Liver (tissue), 3 donors: ENCODE data around the gene WWC2.

Experiments used
- FOXA1 ChIP-seq: IDR thresholded peaks from 2 replicates; pipeline ENCODE4 v1.6.1; 2016; ENCODE audit warnings: antibody characterized with exemption
- MAX ChIP-seq: IDR thresholded peaks from 2 replicates; pipeline ENCODE4 v1.6.1; 2016; ENCODE audit warnings: antibody characterized with exemption
- TAF1 ChIP-seq: conservative IDR thresholded peaks from 2 replicates; pipeline ENCODE4 v1.6.1; 2016; ENCODE audit warnings: antibody characterized with exemption, mild to moderate bottlenecking
- YY1 ChIP-seq: IDR thresholded peaks from 2 replicates; pipeline ENCODE4 v1.6.1; 2016; ENCODE audit warnings: antibody characterized with exemption, mild to moderate bottlenecking
- TF ChIP-seq, protein P1 (sequence below): fragments of 150-350 bp; IDR thresholded peaks from 2 replicates; pipeline ENCODE4 v1.5.1; 2017; ENCODE audit warnings: improper control_type of control experiment, low read depth, low read length; ENCODE audit not compliant: missing input control
- TF ChIP-seq, protein P2 (sequence below): IDR thresholded peaks from 2 replicates; pipeline ENCODE4 v1.6.1; 2016; ENCODE audit warnings: antibody characterized with exemption
- donor health status: healthy.
- donor health status: healthy.

- TF ChIP-seq, protein P1, sequence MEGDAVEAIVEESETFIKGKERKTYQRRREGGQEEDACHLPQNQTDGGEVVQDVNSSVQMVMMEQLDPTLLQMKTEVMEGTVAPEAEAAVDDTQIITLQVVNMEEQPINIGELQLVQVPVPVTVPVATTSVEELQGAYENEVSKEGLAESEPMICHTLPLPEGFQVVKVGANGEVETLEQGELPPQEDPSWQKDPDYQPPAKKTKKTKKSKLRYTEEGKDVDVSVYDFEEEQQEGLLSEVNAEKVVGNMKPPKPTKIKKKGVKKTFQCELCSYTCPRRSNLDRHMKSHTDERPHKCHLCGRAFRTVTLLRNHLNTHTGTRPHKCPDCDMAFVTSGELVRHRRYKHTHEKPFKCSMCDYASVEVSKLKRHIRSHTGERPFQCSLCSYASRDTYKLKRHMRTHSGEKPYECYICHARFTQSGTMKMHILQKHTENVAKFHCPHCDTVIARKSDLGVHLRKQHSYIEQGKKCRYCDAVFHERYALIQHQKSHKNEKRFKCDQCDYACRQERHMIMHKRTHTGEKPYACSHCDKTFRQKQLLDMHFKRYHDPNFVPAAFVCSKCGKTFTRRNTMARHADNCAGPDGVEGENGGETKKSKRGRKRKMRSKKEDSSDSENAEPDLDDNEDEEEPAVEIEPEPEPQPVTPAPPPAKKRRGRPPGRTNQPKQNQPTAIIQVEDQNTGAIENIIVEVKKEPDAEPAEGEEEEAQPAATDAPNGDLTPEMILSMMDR: no peak
- TF ChIP-seq MAX (no peak), TAF1 (no peak), FOXA1 (no peak), YY1 (no peak)
- TF ChIP-seq, protein P2, sequence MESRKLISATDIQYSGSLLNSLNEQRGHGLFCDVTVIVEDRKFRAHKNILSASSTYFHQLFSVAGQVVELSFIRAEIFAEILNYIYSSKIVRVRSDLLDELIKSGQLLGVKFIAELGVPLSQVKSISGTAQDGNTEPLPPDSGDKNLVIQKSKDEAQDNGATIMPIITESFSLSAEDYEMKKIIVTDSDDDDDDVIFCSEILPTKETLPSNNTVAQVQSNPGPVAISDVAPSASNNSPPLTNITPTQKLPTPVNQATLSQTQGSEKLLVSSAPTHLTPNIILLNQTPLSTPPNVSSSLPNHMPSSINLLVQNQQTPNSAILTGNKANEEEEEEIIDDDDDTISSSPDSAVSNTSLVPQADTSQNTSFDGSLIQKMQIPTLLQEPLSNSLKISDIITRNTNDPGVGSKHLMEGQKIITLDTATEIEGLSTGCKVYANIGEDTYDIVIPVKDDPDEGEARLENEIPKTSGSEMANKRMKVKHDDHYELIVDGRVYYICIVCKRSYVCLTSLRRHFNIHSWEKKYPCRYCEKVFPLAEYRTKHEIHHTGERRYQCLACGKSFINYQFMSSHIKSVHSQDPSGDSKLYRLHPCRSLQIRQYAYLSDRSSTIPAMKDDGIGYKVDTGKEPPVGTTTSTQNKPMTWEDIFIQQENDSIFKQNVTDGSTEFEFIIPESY: no peak
Measured at GRCh38 chr4:183181081-183181480, 82.0 kb downstream of the WWC2 start.
